OCI-LY3 (cell line): ENCODE data around the gene UBE2S.
A peak's percentile ranks its signal among the peaks of the same experiment; 100 is the strongest.

Source experiments
- CTCF ChIP-seq: fragments of 200-600, 300-600 bp; sonication (generic); IDR thresholded peaks from 2 replicates; pipeline ENCODE4 v1.5.1; 2014; ENCODE audit warnings: antibody characterized with exemption, low read length, low read depth
- EZH2phosphoT487 ChIP-seq: fragments of 200-600 bp; shearing (Covaris generic); IDR thresholded peaks from 2 replicates; pipeline ENCODE4 v1.6.1; 2018; ENCODE audit warnings: antibody characterized with exemption, mixed run types, low read depth

DNA sequence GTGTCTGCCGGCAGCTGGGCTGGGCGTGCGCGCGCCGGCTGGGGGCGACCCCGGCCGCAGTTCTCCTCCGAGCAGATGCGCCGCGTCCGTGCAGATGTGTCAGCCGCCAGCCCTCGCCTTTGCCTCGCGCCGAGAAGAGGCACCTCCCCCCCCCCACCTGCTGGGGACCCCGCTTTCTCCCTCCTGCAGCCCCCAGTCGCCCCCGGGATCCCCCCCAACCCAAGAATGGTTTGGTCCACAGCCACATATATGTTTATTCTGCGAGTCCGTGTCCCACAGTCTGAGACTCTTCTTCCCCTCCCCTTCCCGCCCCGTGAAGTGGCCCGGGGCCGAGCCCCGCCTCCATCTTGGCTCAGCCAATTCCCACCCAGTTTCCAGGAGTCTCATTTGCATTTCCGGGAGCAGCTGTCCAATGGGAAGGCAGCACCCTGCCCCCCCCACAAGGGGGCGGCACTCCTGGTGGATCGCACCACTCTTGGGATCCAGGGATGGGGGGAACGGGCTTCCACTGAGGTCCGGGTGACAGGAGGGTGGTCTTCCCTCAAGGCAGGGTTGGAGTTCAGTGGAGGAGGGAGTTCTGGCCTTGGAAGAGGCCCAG is 45.3 kb upstream of the UBE2S start:
- TF ChIP-seq CTCF (0 out of 2 replicates have a peak, but pooled peaks have one; percentile 6), EZH2phosphoT487 (no peak)
